ENCODE measurements around the gene CDC42EP3.
A peak's percentile ranks its signal among the peaks of the same experiment; 100 is the strongest.

Gene CDC42EP3

DNA sequence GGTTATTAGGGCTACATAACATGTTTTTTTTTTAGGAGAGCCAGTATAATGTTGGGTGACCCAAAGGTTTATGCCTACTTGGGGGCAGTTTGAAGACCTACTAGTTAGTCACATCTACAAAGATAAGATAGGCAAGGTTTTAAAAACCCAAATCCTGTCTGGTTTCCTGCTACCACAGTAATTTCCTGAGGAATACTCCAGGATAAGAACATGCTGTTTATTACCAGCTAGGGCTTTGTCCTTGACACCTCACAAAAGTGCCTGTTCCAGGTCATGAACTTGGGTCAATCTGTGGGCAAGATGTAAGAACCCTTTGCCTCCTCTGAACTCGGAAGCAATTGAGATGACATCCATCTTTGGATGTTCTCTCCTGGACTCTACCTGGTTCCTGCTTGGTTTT is 38.2 kb downstream of the CDC42EP3 start:
- TF ChIP-seq TAF1 (IDR thresholded peaks at IDR 0.05; ENCODE audit: borderline replicate concordance, low read depth, low read length) (no peak), POLR2A (IDR thresholded peaks at IDR 0.05; ENCODE audit: low read depth, low read length) (no peak), POLR2AphosphoS5 (IDR thresholded peaks at IDR 0.05; ENCODE audit: low read depth, low read length) (no peak)
- FAIRE-seq = no peak
- no peak for DNase-seq (ENCODE audit: insufficient read length)

DNA sequence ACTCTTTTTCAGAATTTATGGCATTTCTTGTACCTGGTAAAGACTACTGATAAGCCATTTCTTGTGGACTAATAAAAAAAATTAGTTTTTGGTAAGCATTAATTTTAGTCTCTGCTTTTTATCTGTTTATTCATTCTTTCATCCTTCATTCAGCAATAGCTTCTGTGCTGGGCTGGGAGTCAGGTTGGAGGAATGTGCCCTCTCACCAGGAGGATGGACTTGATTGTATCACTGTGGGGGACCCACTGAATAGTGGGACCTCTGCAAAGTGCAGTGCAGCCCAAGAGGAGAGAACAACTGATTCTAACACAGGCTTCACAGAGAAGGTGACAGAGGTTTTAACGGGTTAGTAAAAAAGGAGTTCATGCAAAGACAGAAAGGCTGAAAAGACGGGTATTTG is 39.1 kb downstream of the CDC42EP3 start:
- DNase-seq (ENCODE audit: insufficient read length) (no peak), FAIRE-seq (no peak)
- no peak for TF ChIP-seq POLR2AphosphoS5 (IDR thresholded peaks at IDR 0.05; ENCODE audit: low read depth, low read length)

DNA sequence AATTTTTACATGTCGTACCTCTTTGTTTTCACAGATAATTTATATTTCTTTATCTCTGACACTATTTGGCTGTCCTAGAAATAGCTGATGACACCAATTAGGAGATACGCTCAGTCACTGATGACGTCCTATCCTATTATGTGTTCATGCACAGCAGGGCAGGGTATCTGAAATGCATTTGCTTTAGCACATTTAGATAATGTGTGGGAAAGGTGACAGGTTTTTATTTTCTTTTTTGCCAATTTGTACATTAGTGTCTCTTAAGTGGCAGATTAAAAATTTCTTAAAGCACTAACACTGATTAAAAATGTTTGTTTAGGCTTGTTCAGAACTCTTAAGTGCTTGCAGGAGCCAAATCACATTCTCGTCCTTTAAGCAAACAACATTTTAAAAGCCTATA is 39.7 kb downstream of the CDC42EP3 start:
- DNase-seq (ENCODE audit: insufficient read length) (no peak), FAIRE-seq (no peak)
- TF ChIP-seq POLR2A (IDR thresholded peaks at IDR 0.05; ENCODE audit: low read depth, low read length) (no peak), TAF1 (IDR thresholded peaks at IDR 0.05; ENCODE audit: borderline replicate concordance, low read depth, low read length) (no peak), POLR2AphosphoS5 (IDR thresholded peaks at IDR 0.05; ENCODE audit: low read depth, low read length) (no peak)

DNA sequence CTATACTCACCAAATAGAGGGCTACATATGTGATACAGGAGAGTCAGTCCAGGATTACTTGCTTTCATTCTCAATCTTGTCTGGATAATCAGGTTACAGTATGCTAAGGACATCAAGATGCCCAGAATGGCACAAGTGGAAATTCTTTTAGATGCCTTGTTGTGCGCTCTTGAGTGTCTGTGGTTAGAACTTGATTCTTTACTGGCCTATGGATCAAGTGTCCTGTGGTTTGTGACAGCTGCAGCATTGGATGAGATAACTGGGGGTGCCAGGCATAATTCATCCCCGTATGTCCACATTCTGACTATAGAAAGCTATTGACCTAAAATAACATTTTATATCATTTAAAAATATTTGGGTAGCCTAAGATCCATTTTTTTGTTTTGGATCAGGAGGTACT is 40.1 kb downstream of the CDC42EP3 start:
- no peak for FAIRE-seq
- no peak for DNase-seq (ENCODE audit: insufficient read length)
- TF ChIP-seq TAF1 (IDR thresholded peaks at IDR 0.05; ENCODE audit: borderline replicate concordance, low read depth, low read length) (no peak), POLR2A (IDR thresholded peaks at IDR 0.05; ENCODE audit: low read depth, low read length) (no peak), POLR2AphosphoS5 (IDR thresholded peaks at IDR 0.05; ENCODE audit: low read depth, low read length) (no peak)

DNA sequence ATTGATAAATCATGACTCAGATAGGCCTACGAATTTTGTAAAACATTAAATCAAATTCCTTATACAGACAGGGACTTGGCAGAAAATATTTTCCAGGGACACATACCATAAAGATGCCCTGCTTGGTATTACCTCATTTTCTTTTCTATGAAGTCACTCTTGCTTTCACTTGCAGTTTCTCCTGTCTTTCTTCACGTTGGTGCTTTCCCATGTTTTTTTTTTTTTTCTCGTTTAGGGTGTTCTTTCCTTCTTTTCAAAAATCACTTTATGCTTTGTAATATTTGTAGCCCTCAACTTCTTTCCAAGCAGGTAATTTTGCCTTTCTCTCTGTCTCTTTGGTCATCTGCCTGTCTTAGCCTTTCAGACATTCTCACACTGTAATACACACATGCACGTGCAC is 40.7 kb downstream of the CDC42EP3 start:
- TF ChIP-seq POLR2A (IDR thresholded peaks at IDR 0.05; ENCODE audit: low read depth, low read length) (no peak), TAF1 (IDR thresholded peaks at IDR 0.05; ENCODE audit: borderline replicate concordance, low read depth, low read length) (no peak), POLR2AphosphoS5 (IDR thresholded peaks at IDR 0.05; ENCODE audit: low read depth, low read length) (no peak)
- FAIRE-seq (no peak), DNase-seq (ENCODE audit: insufficient read length) (no peak)

DNA sequence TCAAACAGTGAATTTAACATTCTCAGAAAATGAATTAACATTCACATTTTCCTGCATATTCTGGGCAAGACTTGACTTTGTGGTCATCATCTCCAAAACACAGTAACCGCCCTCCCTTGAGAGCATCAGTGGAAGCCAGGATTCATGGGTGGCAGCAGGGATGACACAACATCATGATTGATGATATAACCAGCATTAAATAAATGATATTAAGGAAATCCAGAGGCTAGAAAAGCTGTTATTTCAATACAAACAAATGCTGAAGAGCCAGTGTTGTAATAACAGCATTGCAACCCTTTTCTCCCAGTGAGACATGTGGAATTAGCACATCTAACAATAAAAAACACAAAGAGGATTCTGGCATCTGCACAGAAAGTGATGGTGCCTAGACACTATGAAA is 41.1 kb downstream of the CDC42EP3 start:
- no peak for DNase-seq (ENCODE audit: insufficient read length)

DNA sequence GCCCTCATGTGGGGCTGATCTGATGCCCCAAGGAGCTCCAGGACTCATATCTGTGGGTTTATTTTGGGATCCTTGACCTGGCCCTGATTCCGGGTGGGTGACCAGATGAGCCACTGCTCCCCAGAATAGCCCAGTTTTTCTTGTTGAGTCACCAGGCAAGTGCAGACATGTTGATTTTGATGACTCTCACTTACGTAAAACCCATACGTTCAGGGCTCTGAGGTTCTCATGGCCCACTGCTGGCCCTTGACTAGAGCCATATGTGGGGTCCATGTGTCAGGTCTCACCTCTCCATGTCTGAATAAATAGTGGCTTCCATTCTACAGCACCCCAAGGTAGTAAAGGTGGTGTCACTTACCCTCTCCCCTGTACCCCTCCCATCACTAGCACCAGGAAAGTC is 41.9 kb downstream of the CDC42EP3 start:
- FAIRE-seq (no peak), DNase-seq (ENCODE audit: insufficient read length) (no peak)
- TF ChIP-seq POLR2AphosphoS5 (IDR thresholded peaks at IDR 0.05; ENCODE audit: low read depth, low read length) (no peak), TAF1 (IDR thresholded peaks at IDR 0.05; ENCODE audit: borderline replicate concordance, low read depth, low read length) (no peak), POLR2A (IDR thresholded peaks at IDR 0.05; ENCODE audit: low read depth, low read length) (no peak)

More for the DNA sequence above, 41.1 kb downstream of the CDC42EP3 start:
- no peak for TF ChIP-seq POLR2AphosphoS5 (IDR thresholded peaks at IDR 0.05; ENCODE audit: low read depth, low read length)
- TF ChIP-seq POLR2A (IDR thresholded peaks at IDR 0.05; ENCODE audit: low read depth, low read length) = no peak
- TF ChIP-seq TAF1 (IDR thresholded peaks at IDR 0.05; ENCODE audit: borderline replicate concordance, low read depth, low read length) = no peak
- FAIRE-seq = no peak

DNA sequence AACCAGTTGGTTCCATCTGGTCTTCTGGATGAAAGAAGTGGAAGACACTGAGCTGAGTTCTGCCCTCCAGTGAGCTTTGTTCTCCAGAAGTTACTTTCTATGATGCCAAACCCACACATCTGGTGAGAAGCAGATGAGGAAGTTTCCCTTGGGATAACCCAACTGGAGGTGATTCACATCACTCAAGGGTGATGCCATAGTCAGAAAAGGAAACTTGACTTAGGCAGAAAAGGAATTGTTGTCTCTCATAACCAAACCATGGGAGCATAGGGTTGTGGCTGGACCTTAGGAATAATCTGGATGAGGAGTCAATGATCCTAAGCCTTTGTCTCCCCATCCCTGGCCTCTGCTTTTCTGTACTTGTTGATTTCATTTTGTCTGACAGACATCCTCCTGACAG is 43.7 kb downstream of the CDC42EP3 start:
- TF ChIP-seq POLR2AphosphoS5 (IDR thresholded peaks at IDR 0.05; ENCODE audit: low read depth, low read length) (no peak), POLR2A (IDR thresholded peaks at IDR 0.05; ENCODE audit: low read depth, low read length) (no peak), TAF1 (IDR thresholded peaks at IDR 0.05; ENCODE audit: borderline replicate concordance, low read depth, low read length) (no peak)
- DNase-seq (ENCODE audit: insufficient read length) (no peak), FAIRE-seq (peak; percentile 84)

DNA sequence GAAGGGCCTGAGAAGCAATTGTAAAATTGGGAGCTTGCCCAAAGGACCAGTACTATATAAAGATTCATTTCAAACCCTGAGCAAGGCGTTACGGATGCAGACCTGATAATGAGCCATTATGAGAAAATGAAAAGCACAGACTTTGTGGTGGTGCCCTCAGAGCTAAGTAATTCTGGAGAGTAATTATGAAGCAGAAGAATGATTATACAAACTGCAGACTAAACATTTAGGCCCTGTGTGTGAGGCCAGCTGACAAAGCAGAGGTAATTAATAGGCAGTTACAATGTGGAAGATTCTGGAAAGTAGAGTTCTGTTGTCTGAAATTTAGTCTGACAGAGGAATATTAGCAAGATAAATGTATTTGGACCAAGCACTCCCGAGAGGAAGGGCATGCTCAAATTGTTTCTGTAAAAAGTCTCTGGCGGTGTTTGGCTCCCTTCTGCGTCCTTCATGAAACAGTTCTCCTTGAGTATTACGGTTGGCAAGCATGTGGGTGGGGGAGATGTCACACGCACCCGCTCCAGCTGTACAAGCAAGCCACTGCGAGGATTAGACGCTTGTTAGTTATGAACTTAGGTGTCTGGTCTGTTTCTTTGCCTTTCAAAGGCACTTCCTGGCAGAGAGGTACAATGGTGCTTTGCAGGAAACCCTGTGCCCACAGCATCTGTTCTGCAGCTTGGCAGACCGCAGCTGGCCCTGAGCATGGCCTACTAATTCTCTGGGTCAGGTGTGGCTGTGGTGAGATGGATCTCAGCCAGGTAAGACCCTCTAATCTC is 45.5 kb downstream of the CDC42EP3 start:
- DNase-seq (ENCODE audit: insufficient read length) (no peak), FAIRE-seq (peak; percentile 89)
- TF ChIP-seq TAF1 (IDR thresholded peaks at IDR 0.05; ENCODE audit: borderline replicate concordance, low read depth, low read length) = no peak
- no peak; the same call in 1 of the 2 replicates for TF ChIP-seq POLR2A (IDR thresholded peaks at IDR 0.05; ENCODE audit: low read depth, low read length)
- no peak for TF ChIP-seq POLR2AphosphoS5 (IDR thresholded peaks at IDR 0.05; ENCODE audit: low read depth, low read length)

DNA sequence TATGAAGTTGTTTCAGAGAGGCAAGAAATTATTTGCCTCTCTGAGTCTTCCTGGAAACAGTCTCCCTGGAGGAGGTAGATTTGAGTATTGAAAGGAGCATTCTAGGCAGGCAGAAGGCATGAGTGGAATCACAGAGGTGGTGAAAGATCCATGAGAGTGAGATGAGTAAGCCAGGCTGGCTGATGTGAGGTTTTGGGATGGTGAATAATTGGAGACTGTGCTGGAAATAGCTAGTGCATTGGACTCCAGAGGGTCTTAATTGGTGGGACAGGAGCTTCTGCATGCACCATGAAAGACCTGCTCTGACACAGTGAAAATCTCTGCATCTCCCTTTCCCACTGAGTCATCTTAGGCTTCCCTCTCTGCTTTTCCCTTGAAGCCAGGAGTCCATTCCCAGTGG is 46.3 kb downstream of the CDC42EP3 start:
- TF ChIP-seq POLR2AphosphoS5 (IDR thresholded peaks at IDR 0.05; ENCODE audit: low read depth, low read length) = no peak; the same call in 1 of the 2 replicates
- TF ChIP-seq POLR2A (IDR thresholded peaks at IDR 0.05; ENCODE audit: low read depth, low read length) = peak; percentile 38
- TF ChIP-seq TAF1 (IDR thresholded peaks at IDR 0.05; ENCODE audit: borderline replicate concordance, low read depth, low read length) = no peak
- DNase-seq (ENCODE audit: insufficient read length) (no peak), FAIRE-seq (no peak)

DNA sequence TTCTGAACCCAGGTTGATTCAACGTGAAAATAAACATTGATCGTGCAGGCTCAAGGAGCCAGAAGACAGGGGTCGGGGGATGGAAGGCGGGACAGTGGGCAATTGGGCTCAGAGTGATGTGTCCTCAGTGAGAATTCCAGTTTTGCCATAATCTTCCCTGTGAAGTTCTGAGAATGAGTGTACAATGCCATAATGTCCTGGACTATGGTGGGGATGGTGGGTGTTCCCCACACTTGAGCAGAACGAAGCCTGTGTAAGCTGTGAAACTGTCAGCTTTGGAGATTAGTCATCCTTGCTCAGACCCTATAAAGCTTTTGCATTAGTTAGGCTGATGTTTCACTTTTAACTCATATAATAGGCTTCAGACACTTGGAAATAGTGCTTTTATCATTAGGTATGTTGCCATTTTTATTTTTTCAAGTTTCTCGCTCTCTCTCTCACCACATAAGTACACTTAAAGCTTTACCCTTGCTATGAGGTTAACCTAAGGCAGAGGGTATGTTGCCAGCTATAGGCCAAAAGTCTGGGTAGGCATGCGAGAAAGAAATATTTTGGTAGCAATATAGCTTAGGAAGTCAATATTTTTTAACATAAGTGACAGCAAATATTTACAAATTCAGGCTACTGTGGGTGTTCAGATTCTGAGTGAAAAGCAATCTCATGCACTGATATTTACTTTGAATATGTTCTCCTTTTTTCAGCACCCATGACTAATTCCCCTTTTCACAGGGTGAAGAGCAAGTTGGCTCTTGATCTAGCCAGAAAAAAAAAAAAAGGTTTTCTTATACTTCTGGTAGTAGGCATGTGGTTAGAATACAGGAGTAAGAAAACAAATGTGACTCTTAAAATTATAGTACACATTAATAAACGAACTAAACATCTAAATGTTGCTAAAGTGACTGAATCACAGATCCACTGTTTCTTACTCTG is 47.2 kb downstream of the CDC42EP3 start:
- peak; percentile 98 for FAIRE-seq
- no peak for TF ChIP-seq TAF1 (IDR thresholded peaks at IDR 0.05; ENCODE audit: borderline replicate concordance, low read depth, low read length)
- no peak for TF ChIP-seq POLR2AphosphoS5 (IDR thresholded peaks at IDR 0.05; ENCODE audit: low read depth, low read length)
- no peak; the same call in 1 of the 2 replicates for TF ChIP-seq POLR2A (IDR thresholded peaks at IDR 0.05; ENCODE audit: low read depth, low read length)
- no peak for DNase-seq (ENCODE audit: insufficient read length)

All from GM12892 (cell line).